ENCODE measurements around the gene PTBP1. TPM values are rescaled to one million over a fixed set of nuclear protein-coding genes. Genes with fewer than 3 reads are reported as not detected.

PTBP1 gene
- total and polyA plus RNA-seq, 3 donors from 2014 or later, result 116 to 196 (median 168) TPM

DNA sequence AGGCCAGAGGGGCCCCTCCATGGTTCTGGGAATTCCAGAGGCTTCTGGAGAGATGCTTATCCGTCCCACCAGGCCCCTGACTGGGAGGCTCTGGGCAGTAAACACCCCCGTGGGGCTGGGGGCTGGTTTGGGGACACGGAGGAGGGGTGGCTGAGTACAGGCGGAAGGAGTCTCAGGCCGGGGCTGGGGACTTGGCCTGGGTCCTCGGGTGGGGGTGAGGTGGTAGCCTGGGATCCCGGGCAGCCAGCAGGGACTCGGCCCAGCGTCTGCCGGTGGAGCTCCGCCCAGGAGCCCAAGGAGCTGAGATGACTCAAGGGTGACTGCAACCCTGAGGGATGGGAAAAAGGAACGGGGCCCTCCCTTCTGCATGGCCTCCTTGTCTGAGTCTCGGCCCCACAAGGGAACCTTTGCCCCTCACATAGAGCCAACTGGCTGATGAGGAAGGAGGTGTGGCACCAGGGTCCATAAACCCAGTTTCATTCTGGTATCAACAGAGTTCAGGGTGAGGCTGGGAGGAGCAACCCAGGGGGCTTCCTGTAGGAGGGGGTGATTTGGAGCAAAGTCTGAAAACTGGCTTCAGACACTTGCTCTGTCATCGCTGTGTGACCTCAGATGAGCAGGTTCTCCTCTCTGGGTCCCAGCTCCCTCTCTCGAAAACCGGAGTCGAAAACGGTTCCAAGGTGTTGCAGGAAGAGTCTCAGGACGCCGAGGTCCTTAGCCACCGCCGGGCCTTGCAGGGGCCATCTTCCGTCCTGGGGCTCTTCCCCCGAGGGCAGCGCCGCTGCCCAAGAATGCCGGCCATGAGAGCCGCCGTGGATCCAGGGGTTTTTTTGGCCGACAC, 45.5 kb upstream of the PTBP1 start:
- no peaks in the 10 kb centered on the region for H3K4me1 ChIP-seq
- TF ChIP-seq, protein P1, sequence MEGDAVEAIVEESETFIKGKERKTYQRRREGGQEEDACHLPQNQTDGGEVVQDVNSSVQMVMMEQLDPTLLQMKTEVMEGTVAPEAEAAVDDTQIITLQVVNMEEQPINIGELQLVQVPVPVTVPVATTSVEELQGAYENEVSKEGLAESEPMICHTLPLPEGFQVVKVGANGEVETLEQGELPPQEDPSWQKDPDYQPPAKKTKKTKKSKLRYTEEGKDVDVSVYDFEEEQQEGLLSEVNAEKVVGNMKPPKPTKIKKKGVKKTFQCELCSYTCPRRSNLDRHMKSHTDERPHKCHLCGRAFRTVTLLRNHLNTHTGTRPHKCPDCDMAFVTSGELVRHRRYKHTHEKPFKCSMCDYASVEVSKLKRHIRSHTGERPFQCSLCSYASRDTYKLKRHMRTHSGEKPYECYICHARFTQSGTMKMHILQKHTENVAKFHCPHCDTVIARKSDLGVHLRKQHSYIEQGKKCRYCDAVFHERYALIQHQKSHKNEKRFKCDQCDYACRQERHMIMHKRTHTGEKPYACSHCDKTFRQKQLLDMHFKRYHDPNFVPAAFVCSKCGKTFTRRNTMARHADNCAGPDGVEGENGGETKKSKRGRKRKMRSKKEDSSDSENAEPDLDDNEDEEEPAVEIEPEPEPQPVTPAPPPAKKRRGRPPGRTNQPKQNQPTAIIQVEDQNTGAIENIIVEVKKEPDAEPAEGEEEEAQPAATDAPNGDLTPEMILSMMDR (IDR thresholded peaks at IDR 0.05), result no peak
- TF ChIP-seq POLR2A (IDR thresholded peaks at IDR 0.05), result no peak
- no peaks in the 10 kb centered on the region for H3K27me3 ChIP-seq
- no peaks in the 10 kb centered on the region for H3K9me3 ChIP-seq
- H3K4me3 ChIP-seq, result no peak overlapping the region
- no peak overlapping the region for H3K27ac ChIP-seq
- no peak for DNase-seq
- intact Hi-C loops (cut with DNase I; ENCODE audit: low total_unique reads), result no loop called here
- WGBS, 2 donors, result 67 to 77% methylated on average over 24 to 30 of the region's 30 CpGs
- no peaks in the 10 kb centered on the region for H3K36me3 ChIP-seq (ENCODE audit: low read depth, missing control alignments)

DNA sequence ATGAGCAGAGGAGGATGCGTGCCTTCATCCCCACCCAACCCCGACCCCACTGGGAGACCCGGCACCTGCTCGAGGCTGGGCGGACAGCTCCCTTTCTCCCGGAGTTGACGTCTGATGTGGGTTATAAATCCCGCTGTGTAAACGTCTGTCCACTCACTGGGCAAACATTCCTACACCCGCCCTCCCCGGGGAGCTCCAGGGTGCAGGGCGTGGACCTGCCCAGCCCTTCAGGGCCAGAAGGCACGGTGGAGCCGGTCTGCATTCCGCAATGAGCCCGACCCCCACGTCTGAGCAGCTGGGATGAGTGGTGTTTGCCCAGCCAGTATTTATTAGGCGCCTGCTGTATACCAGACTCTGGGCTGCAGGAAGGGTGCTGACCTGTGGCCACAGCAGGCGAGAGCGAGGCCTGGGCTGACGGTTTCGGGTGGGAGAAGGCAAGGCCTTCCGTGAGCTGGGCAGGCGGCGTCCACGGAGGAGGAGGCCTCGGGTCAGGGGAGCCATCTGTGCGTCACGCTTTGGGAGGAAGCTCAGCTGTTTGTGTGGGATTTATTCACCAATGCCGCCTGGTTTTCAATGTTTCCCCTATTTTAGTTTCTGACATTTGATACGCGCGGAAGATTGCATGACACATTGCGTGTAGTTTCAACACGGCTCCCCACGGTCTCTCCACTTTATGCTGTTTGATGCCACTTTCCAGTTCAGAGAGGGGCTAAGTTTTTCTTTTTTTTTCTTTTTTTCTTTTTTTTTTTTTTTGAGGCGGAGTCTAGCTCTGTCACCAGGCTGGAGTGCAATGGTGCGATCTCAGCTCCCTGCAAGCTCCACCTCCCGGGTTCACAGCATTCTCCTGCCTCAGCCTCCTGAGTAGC, 44.4 kb upstream of the PTBP1 start:
- no peak for DNase-seq
- Histone ChIP-seq H3K36me3 (ENCODE audit: low read depth, missing control alignments) (no peaks in the 10 kb centered on the region), H3K9me3 (no peaks in the 10 kb centered on the region), H3K27ac (no peak overlapping the region), H3K4me3 (no peak overlapping the region), H3K4me1 (no peaks in the 10 kb centered on the region), H3K27me3 (no peaks in the 10 kb centered on the region)
- TF ChIP-seq POLR2A (IDR thresholded peaks at IDR 0.05), result no peak
- TF ChIP-seq, protein P1 (IDR thresholded peaks at IDR 0.05), result no peak
- WGBS, 2 donors, result 49 to 57% methylated on average over 36 to 37 of the region's 39 CpGs
- intact Hi-C loops (cut with DNase I; ENCODE audit: low total_unique reads), result no loop called here

DNA sequence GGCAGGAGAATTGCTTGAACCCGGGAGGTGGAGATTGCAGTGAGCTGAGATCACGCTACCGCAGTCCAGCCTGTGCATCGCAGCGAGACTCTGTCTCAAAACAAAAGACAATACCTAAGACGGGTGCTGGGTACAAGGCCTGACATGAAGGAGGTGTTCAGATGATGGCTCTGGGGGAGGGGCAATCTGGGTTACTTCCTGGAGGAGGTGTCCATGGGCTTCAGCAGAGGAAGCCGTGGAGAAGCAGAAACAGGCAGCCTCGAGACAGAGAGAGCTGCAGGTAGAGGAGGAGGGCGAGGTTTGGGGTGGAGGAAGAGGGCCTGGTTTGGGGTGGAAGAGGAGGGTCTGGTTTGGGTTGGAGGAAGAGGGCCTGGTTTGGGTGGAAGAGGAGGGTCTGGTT, 42.7 kb upstream of the PTBP1 start:
- WGBS, 2 donors, result 89 to 93% methylated on average over 9 of the region's 9 CpGs
- H3K27me3 ChIP-seq, result no peaks in the 10 kb centered on the region
- no peaks in the 10 kb centered on the region for H3K36me3 ChIP-seq (ENCODE audit: low read depth, missing control alignments)
- no peak overlapping the region for H3K4me3 ChIP-seq
- TF ChIP-seq, protein P1 (IDR thresholded peaks at IDR 0.05), result no peak
- DNase-seq, result no peak
- intact Hi-C loops (cut with DNase I; ENCODE audit: low total_unique reads), result no loop called here
- no peaks in the 10 kb centered on the region for H3K4me1 ChIP-seq
- H3K27ac ChIP-seq, result no peak overlapping the region
- no peaks in the 10 kb centered on the region for H3K9me3 ChIP-seq

DNA sequence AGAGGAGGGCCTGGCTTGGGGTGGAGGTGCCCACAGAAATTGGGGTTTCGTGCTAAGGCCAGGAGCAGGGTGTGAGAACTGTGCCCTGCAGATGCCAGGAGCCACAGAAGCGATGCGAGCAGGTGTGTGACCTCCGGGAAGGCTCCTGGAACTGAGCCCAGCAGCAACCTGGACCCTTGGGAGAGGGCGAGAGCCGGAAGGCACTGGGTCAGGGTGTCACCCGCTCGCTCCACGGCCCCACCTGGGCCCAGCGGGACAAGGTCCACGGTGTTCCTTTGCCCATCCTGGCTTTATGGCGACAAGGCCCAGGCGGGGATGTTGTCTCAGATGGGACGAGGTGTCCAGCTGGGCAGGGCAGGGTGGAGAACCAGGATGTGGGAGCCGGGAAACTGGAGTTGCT, 42.2 kb upstream of the PTBP1 start:
- Histone ChIP-seq H3K27ac (no peak overlapping the region), H3K9me3 (no peaks in the 10 kb centered on the region)
- intact Hi-C loops (cut with DNase I; ENCODE audit: low total_unique reads), result no loop called here

More for the DNA sequence above, 42.2 kb upstream of the PTBP1 start:
- 83 to 88% methylated on average over 12 to 15 of the region's 15 CpGs for WGBS, 2 donors
- no peaks in the 10 kb centered on the region for H3K27me3 ChIP-seq
- H3K4me1 ChIP-seq, result no peaks in the 10 kb centered on the region
- DNase-seq, result no peak
- no peaks in the 10 kb centered on the region for H3K36me3 ChIP-seq (ENCODE audit: low read depth, missing control alignments)
- TF ChIP-seq, protein P1 (IDR thresholded peaks at IDR 0.05), result no peak
- no peak for TF ChIP-seq POLR2A (IDR thresholded peaks at IDR 0.05)
- H3K4me3 ChIP-seq, result no peak overlapping the region

Data from testis (tissue), 3 donors.